ENCODE data around the gene NUP210. TPM values are rescaled to one million over a fixed set of nuclear protein-coding genes. Genes with fewer than 3 reads are reported as not detected.

Gene NUP210
- total RNA-seq, 4 donors from 2014 or later = 1.7 to 3.6 (median 2.7) TPM

DNA sequence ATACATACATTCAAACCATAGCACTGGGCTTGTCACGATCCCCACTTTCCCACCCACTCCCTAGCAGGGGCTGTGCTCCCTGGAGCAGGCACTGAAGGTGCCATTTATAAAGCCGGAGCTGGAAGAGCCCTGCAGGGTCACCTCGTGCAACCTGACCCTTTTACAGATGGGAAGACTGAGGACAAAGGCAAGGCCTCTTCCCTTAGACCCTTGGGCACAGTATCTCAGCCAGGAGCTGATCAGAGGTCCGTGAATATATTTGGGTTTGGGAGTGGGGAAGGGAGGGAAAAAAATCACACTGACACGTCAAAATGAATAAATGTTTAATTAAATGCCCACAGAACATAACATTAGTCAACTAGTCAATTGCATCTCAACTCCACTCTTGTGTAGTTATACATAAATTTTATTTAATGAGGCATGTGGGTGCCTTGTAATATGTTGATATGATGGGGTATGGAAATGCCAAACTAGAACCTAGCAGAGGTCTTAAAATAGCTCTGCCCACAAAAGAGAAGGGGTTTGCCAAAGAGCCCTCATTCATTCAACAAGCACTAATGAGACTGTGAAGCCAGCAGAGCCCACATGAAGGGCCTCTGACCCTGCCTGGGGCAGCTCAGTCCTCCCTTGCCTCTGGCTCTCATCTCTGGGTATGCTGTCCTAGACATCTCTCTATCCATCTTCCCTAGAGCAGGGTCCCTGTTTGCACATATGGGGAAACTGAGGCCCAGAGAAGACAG lies 119.4 kb downstream of the NUP210 start:
- ATAC-seq = no peak
- Histone ChIP-seq H3K4me1 (no peaks in the 10 kb centered on the region), H3K27me3 (peaks cover 0 to 3% (median 0%) of the 10 kb centered on the region in 3 donors), H3K27ac (no peak overlapping the region), H3K36me3 (no peaks in the 10 kb centered on the region), H3K9me3 (no peaks in the 10 kb centered on the region), H3K4me3 (no peak overlapping the region)
- TF ChIP-seq CTCF (IDR thresholded peaks at IDR 0.05 in 4 of 5, conservative IDR thresholded peaks at IDR 0.05 in 1 of 5) = no peak
- TF ChIP-seq POLR2A (IDR thresholded peaks at IDR 0.05) = no peak
- in situ Hi-C loops (cut with MboI; ENCODE audit: low sequenced_read_pairs in 4 of 4) = no loop called here
- no peak for DNase-seq
- intact Hi-C loops (cut with DNase I; ENCODE audit: low total_unique reads) = no loop called here

DNA sequence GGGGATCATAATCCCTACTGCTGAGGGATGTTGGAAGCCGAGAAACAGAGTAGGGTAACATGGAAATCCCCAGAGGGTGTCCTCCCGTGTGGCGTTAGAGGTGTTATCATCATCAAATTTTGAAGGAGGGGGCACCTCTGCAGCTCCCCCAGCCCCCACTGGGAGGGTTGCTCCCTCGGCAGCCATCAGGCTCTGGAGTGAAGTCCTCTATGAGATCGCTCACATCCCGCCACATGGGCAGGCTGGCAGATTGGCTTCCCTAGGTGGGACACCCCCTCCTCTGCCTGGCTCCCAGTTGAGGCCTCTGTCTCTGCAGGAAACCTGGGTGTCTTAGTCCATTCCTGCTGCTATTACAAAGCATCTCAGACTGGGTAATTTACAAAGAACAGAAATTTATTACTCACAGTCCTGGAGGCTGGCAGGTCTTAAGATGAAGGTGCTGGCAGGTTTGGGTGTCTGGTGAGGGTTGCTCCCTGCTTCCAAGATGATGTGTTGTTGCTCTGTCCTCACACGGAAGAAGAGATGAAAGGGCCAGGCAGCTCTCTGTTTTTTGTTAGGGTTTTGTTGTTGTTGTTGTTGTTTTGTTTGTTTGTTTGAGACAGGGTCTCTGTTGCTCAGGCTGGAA lies 120.5 kb downstream of the NUP210 start:
- no peak for ATAC-seq
- H3K4me3 ChIP-seq = no peak overlapping the region
- in situ Hi-C loops (cut with MboI; ENCODE audit: low sequenced_read_pairs in 4 of 4) (loop anchor here in 2 of 4 donors (25.0 kb wide), 1 partner anchor 212 kb away; no protein-coding TSS in a partner anchor), intact Hi-C loops (cut with DNase I; ENCODE audit: low total_unique reads) (no loop called here)
- H3K4me1 ChIP-seq = no peaks in the 10 kb centered on the region
- no peaks in the 10 kb centered on the region for H3K36me3 ChIP-seq
- no peak for TF ChIP-seq POLR2A (IDR thresholded peaks at IDR 0.05)
- TF ChIP-seq CTCF (IDR thresholded peaks at IDR 0.05 in 4 of 5, conservative IDR thresholded peaks at IDR 0.05 in 1 of 5) = no peak
- peaks cover 0 to 3% (median 0%) of the 10 kb centered on the region in 3 donors for H3K27me3 ChIP-seq
- no peak overlapping the region for H3K27ac ChIP-seq
- H3K9me3 ChIP-seq = no peaks in the 10 kb centered on the region
- DNase-seq = no peak

- intact Hi-C loops (cut with DNase I; ENCODE audit: low total_unique reads) (no loop called here), in situ Hi-C loops (cut with MboI; ENCODE audit: low sequenced_read_pairs in 4 of 4) (loop anchor here in 2 of 4 donors (25.0 kb wide), 1 partner anchor 209 kb away; no protein-coding TSS in a partner anchor)
- Histone ChIP-seq H3K27ac (no peak overlapping the region), H3K27me3 (peaks cover 0 to 3% (median 0%) of the 10 kb centered on the region in 3 donors), H3K9me3 (no peaks in the 10 kb centered on the region), H3K4me3 (no peak overlapping the region), H3K36me3 (no peaks in the 10 kb centered on the region), H3K4me1 (no peaks in the 10 kb centered on the region)
- no peak for DNase-seq
- ATAC-seq = no peak
- TF ChIP-seq CTCF (IDR thresholded peaks at IDR 0.05 in 4 of 5, conservative IDR thresholded peaks at IDR 0.05 in 1 of 5) (no peak), POLR2A (IDR thresholded peaks at IDR 0.05) (no peak)
These were observed 123.5 kb downstream of the NUP210 start for GRCh38 chr3:13296662-13297061.

- in situ Hi-C loops (cut with MboI; ENCODE audit: low sequenced_read_pairs in 4 of 4) (loop anchor here in 2 of 4 donors (25.0 kb wide), 1 partner anchor 207 kb away; no protein-coding TSS in a partner anchor), intact Hi-C loops (cut with DNase I; ENCODE audit: low total_unique reads) (no loop called here)
- H3K4me1 ChIP-seq = no peaks in the 10 kb centered on the region
- DNase-seq (no peak), ATAC-seq (no peak)
- no peaks in the 10 kb centered on the region for H3K9me3 ChIP-seq
- no peak overlapping the region for H3K4me3 ChIP-seq
- peaks cover 0 to 3% (median 0%) of the 10 kb centered on the region in 3 donors for H3K27me3 ChIP-seq
- no peak overlapping the region for H3K27ac ChIP-seq
- H3K36me3 ChIP-seq = no peaks in the 10 kb centered on the region
- no peak for TF ChIP-seq POLR2A (IDR thresholded peaks at IDR 0.05)
- no peak for TF ChIP-seq CTCF (IDR thresholded peaks at IDR 0.05 in 4 of 5, conservative IDR thresholded peaks at IDR 0.05 in 1 of 5)
These were observed 125.4 kb downstream of the NUP210 start for GRCh38 chr3:13294442-13295351.
